Natural killer cell (primary cell): ENCODE data around the gene STK32A. TPM values are rescaled to one million over a fixed set of nuclear protein-coding genes. Genes with fewer than 3 reads are reported as not detected.

Source experiments
- ATAC-seq, 3 donors: fragments of 150-1000 bp in 2 of 3; fragments of 200-7000 bp in 1 of 3; cut with Tn5 transposase; 1 replicate in 1 of 3; 2 replicates in 2 of 3; pipeline ENCODE4 v1.10.0; 2021; ENCODE audit warnings: mild to moderate bottlenecking in 2 of 3, moderate library complexity in 2 of 3
- DNase-seq, 2 donors: peaks; one replicate each; pipeline versions ENCODE4 v3.0.0 to v3.0.0-alpha.2; 2013 to 2021; ENCODE audit warnings: mixed read lengths in 1 of 2
- H3K27ac ChIP-seq: one replicate; pipeline ENCODE4 v1.5.1; 2013; ENCODE audit warnings: mild to moderate bottlenecking, low read length
- H3K27me3 ChIP-seq: one replicate; pipeline ENCODE4 v1.6.1; 2013; ENCODE audit warnings: low read length; ENCODE audit not compliant: control insufficient read depth, insufficient read depth
- H3K36me3 ChIP-seq: one replicate; pipeline ENCODE4 v1.6.1; 2013; ENCODE audit warnings: low read length; ENCODE audit not compliant: control insufficient read depth, insufficient read depth
- H3K4me1 ChIP-seq: one replicate; pipeline ENCODE4 v1.6.1; 2013; ENCODE audit warnings: low read length; ENCODE audit not compliant: control insufficient read depth, insufficient read depth
- H3K4me3 ChIP-seq: one replicate; pipeline ENCODE4 v1.5.1; 2013; ENCODE audit warnings: low read length
- H3K9me3 ChIP-seq: one replicate; pipeline ENCODE4 v1.6.1; 2013; ENCODE audit warnings: low read length; ENCODE audit not compliant: control insufficient read depth, insufficient read depth
- H3K27ac Mint-ChIP-seq, 2 donors: one replicate each; pipeline ENCODE4 v1.8.0; 2022; ENCODE audit warnings: mild to moderate bottlenecking in 2 of 2, mixed read lengths in 2 of 2, moderate library complexity in 1 of 2
- H3K27me3 Mint-ChIP-seq, 2 donors: one replicate each; pipeline ENCODE4 v1.8.0; 2022; ENCODE audit warnings: low read depth in 2 of 2, mixed read lengths in 2 of 2
- H3K36me3 Mint-ChIP-seq: one replicate; pipeline ENCODE4 v1.8.0; 2022; ENCODE audit warnings: mixed read lengths
- H3K4me1 Mint-ChIP-seq, 2 donors: one replicate each; pipeline ENCODE4 v1.8.0; 2022; ENCODE audit warnings: mixed read lengths in 2 of 2
- H3K4me3 Mint-ChIP-seq: one replicate; pipeline ENCODE4 v1.8.0; 2022; ENCODE audit warnings: mild to moderate bottlenecking, moderate library complexity, mixed read lengths
- H3K9me3 Mint-ChIP-seq, 2 donors: one replicate each; pipeline ENCODE4 v1.8.0; 2022; ENCODE audit warnings: mixed read lengths in 2 of 2
- WGBS: methylation state at CpG from one replicate; pipeline ENCODE4 v1.1.7; 2013; ENCODE audit warnings: missing lambda C conversion rate; ENCODE audit not compliant: insufficient coverage; 5-methylcytosine and 5-hydroxymethylcytosine counted together
- intact Hi-C: fragments of 100-400 bp; cut with micrococcal nuclease; formaldehyde crosslinking; loops from one replicate; pipeline ENCODE4 v1.14.2; 2022
- total RNA-seq, 4 donors: library from RNA; stranded (reverse); fragments of 120-200 nt in 1 of 4; gene quantifications; one replicate each; pipeline versions ENCODE4 v1.2.3 to v1.2.4, GENCODE V29; 2013 to 2022
- TF ChIP-seq, protein P1 (sequence below): fragments of 200-600 bp; IDR thresholded peaks from one replicate; pipeline ENCODE4 v1.8.0; 2022; ENCODE audit warnings: antibody characterized with exemption

The STK32A gene
- total RNA-seq, 3 donors from 2014 or later (not counting 1 experiment from before 2014, with no cell fraction given), result not detected

DNA sequence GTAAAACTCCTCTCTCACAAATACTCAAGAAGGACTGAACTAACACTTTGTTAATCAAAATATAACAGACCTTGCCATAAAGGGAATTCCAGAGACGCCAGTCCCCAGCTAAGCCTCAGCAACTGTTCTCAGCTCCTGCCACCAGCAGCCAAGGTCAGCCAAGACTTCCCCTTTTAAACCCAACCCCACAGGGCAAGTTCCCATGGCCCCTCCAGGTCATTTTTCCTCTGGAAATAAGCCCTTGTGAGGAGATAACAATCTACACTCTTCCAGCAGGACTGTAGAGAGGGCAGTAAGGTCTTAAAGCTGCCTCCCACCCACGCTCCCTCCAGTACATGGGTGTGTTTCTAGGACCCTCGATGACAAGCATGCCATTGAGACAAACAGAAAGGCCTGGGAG, 196.8 kb downstream of the STK32A start:
- intact Hi-C loops, result no loop called here
- WGBS, result 80% methylated on average over 3 of the region's 3 CpGs
- no peak for DNase-seq

DNA sequence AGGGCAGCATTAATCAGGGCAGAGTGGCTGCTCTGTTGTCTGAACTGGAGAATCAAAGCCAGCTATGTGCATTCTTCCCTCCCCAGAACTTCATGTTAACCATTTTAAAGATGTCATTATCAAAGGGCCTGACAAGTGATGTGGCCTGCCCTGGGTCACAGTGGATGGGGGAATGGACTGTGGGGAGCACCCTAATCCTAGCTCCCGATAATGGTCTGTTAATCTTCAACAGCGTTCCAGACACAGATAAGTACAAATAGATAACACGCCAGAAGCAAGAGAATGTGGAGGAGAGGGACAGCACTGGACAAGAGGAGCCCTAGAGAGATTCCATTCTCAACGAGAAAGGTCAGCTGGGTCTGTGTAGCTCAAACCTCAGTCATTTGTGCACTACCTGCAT, 197.5 kb downstream of the STK32A start:
- peaks cover 6 to 16% of the 10 kb centered on the region in 2 donors for H3K27me3 Mint-ChIP-seq
- H3K4me3 Mint-ChIP-seq, result no peak overlapping the region
- H3K36me3 Mint-ChIP-seq, result no peaks in the 10 kb centered on the region
- H3K27ac Mint-ChIP-seq, result no peak overlapping the region
- intact Hi-C loops, result no loop called here
- 90% methylated on average over 4 of the region's 4 CpGs for WGBS
- H3K27me3 ChIP-seq, result no peaks in the 10 kb centered on the region
- DNase-seq, result no peak
- no peak overlapping the region for H3K4me3 ChIP-seq
- H3K36me3 ChIP-seq, result no peaks in the 10 kb centered on the region
- no peaks in the 10 kb centered on the region for H3K9me3 ChIP-seq
- ATAC-seq, result no peak
- no peaks in the 10 kb centered on the region for H3K4me1 ChIP-seq
- H3K4me1 Mint-ChIP-seq, result no peaks in the 10 kb centered on the region
- TF ChIP-seq, protein P1, sequence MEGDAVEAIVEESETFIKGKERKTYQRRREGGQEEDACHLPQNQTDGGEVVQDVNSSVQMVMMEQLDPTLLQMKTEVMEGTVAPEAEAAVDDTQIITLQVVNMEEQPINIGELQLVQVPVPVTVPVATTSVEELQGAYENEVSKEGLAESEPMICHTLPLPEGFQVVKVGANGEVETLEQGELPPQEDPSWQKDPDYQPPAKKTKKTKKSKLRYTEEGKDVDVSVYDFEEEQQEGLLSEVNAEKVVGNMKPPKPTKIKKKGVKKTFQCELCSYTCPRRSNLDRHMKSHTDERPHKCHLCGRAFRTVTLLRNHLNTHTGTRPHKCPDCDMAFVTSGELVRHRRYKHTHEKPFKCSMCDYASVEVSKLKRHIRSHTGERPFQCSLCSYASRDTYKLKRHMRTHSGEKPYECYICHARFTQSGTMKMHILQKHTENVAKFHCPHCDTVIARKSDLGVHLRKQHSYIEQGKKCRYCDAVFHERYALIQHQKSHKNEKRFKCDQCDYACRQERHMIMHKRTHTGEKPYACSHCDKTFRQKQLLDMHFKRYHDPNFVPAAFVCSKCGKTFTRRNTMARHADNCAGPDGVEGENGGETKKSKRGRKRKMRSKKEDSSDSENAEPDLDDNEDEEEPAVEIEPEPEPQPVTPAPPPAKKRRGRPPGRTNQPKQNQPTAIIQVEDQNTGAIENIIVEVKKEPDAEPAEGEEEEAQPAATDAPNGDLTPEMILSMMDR, result no peak
- H3K27ac ChIP-seq, result no peak overlapping the region
- no peaks in the 10 kb centered on the region for H3K9me3 Mint-ChIP-seq

More for the DNA sequence above, 196.8 kb downstream of the STK32A start:
- no peak overlapping the region for H3K27ac ChIP-seq
- no peaks in the 10 kb centered on the region for H3K27me3 ChIP-seq
- H3K9me3 ChIP-seq, result no peaks in the 10 kb centered on the region
- TF ChIP-seq, protein P1, result no peak
- Mint-ChIP-seq H3K4me1 (no peaks in the 10 kb centered on the region), H3K9me3 (no peaks in the 10 kb centered on the region), H3K36me3 (no peaks in the 10 kb centered on the region), H3K4me3 (no peak overlapping the region), H3K27ac (no peak overlapping the region), H3K27me3 (peaks cover 4 to 16% of the 10 kb centered on the region in 2 donors)
- H3K4me3 ChIP-seq, result no peak overlapping the region
- no peaks in the 10 kb centered on the region for H3K36me3 ChIP-seq
- no peak for ATAC-seq
- H3K4me1 ChIP-seq, result no peaks in the 10 kb centered on the region

DNA sequence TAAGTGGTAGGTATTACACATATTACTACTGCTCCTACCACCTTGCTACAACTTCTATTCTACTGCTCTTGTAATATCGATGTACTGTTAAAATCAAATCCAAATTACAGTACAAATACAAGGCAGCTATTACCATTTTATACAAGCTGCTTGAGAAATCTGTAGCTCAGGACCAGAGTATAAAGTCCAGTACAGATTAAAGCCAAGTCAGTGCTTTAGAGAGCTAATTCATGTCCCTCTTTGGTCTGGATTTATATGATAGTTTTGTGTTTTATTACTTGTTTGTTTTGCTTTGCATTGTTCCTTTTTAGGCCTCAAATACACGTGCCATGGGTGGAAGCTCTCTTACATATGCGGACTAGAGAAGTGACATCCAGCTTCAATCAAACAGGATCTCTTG, 199.2 kb downstream of the STK32A start:
- Histone ChIP-seq H3K27ac (no peak overlapping the region), H3K36me3 (no peaks in the 10 kb centered on the region), H3K27me3 (no peaks in the 10 kb centered on the region), H3K9me3 (no peaks in the 10 kb centered on the region), H3K4me1 (no peaks in the 10 kb centered on the region), H3K4me3 (no peak overlapping the region)
- intact Hi-C loops, result no loop called here
- Mint-ChIP-seq H3K27me3 (peaks cover 9 to 16% of the 10 kb centered on the region in 2 donors), H3K9me3 (no peaks in the 10 kb centered on the region), H3K4me1 (no peaks in the 10 kb centered on the region), H3K36me3 (no peaks in the 10 kb centered on the region), H3K27ac (no peak overlapping the region), H3K4me3 (no peak overlapping the region)
- TF ChIP-seq, protein P1, result no peak
- no peak for DNase-seq
- no peak for ATAC-seq
- WGBS, result 87% methylated on average over 3 of the region's 3 CpGs

DNA sequence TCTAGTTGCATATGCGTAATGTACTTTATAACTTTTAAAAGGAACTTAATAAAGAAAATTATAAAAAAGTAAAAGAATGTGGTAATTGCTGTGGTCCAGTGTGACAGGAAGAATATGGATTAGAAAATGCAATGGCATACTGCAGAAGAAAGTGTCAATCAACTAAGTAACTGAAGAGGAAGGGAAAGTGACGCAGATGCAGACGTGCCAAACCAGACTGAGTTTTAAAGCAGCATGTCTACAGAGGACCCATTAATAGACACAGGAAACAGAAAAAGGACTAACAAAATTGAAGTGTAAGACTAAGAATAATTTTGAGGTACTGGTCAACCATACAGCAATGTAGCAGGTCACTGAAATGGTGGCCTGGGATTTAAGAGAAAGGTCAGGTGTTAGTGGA, 201.8 kb downstream of the STK32A start:
- DNase-seq, result no peak
- TF ChIP-seq, protein P1, result no peak
- Histone ChIP-seq H3K36me3 (no peaks in the 10 kb centered on the region), H3K27me3 (no peaks in the 10 kb centered on the region), H3K4me3 (no peak overlapping the region), H3K4me1 (no peaks in the 10 kb centered on the region), H3K27ac (no peak overlapping the region), H3K9me3 (no peaks in the 10 kb centered on the region)
- intact Hi-C loops, result no loop called here
- WGBS, result 25% methylated on average over 2 of the region's 3 CpGs
- H3K9me3 Mint-ChIP-seq, result no peaks in the 10 kb centered on the region
- ATAC-seq, result no peak
- H3K27ac Mint-ChIP-seq, result no peak overlapping the region
- no peaks in the 10 kb centered on the region for H3K4me1 Mint-ChIP-seq
- peaks cover 19 to 22% of the 10 kb centered on the region in 2 donors for H3K27me3 Mint-ChIP-seq
- H3K4me3 Mint-ChIP-seq, result no peak overlapping the region
- H3K36me3 Mint-ChIP-seq, result no peaks in the 10 kb centered on the region
